Measurements from ENCODE around the gene C12orf42. TPM values are rescaled to one million over a fixed set of nuclear protein-coding genes. Genes with fewer than 3 reads are reported as not detected.

The C12orf42 gene
- total and polyA plus RNA-seq, 2 of the 4 experiments (the other 2 are of a cell fraction): not detected

GRCh38 chr12:103499571-103499970, 3.8 kb upstream of the C12orf42 start:
- H4K5ac ChIP-seq (ENCODE audit: low read depth, low read length): no peak overlapping the region
- no peak overlapping the region for H3K18ac ChIP-seq (ENCODE audit: low read depth, low read length)
- H3K9me1 ChIP-seq (ENCODE audit: insufficient read depth, low read length): no peaks in the 10 kb centered on the region
- no peak overlapping the region for H4K8ac ChIP-seq (ENCODE audit: low read depth in 2 of 2, low read length in 2 of 2)
- no peak overlapping the region for H3K23ac ChIP-seq (ENCODE audit: low read depth, low read length)
- intact Hi-C loops (cut with micrococcal nuclease) (loop anchor here (5.0 kb wide), 1 partner anchor 48 kb away; no protein-coding TSS in a partner anchor), dilution Hi-C loops (cut with HindIII; ENCODE audit: low sequenced_read_pairs, unreplicated experiment) (no loop called here), in situ Hi-C loops (cut with MboI; ENCODE audit: low sequenced_read_pairs) (no loop called here)
- H3K14ac ChIP-seq (replicated peaks; ENCODE audit: low read depth, low read length): no peak overlapping the region
- H3K4me3 ChIP-seq (ENCODE audit: insufficient read depth, low read depth, low read length): no peak overlapping the region
- H4K91ac ChIP-seq (ENCODE audit: insufficient read depth, low read depth, low read length): no peak overlapping the region
- no peak overlapping the region for H3K4me2 ChIP-seq (ENCODE audit: low read depth, low read length)
- no peak overlapping the region for H3K27ac ChIP-seq (ENCODE audit: insufficient read depth, low read length)
- no peaks in the 10 kb centered on the region for H4K20me1 ChIP-seq (ENCODE audit: insufficient read depth, low read length)
- BruUV-seq (replicated peaks): no TSS peak
- H2BK15ac ChIP-seq (ENCODE audit: low read depth, low read length): no peak overlapping the region
- no peak overlapping the region for H2BK20ac ChIP-seq (ENCODE audit: low read depth, low read length)
- no peak overlapping the region for H3K4ac ChIP-seq (ENCODE audit: low read depth, low read length)
- H3K9ac ChIP-seq (ENCODE audit: low read depth, low read length): no peak overlapping the region
- H2AK9ac ChIP-seq (replicated peaks; ENCODE audit: low read depth, low read length, poor library complexity): no peak overlapping the region
- TF ChIP-seq ELK1 (IDR thresholded peaks at IDR 0.05; ENCODE audit: borderline replicate concordance, low read depth, low read length) (no peak), RAD21 (IDR thresholded peaks at IDR 0.05; ENCODE audit: low read length) (no peak), CTCF (conservative IDR thresholded peaks at IDR 0.05; ENCODE audit: low read depth, low read length) (no peak), POLR2A (IDR thresholded peaks at IDR 0.05; ENCODE audit: low read depth, low read length) (no peak), MXI1 (IDR thresholded peaks at IDR 0.05; ENCODE audit: borderline replicate concordance, low read depth, low read length) (no peak), SMC3 (IDR thresholded peaks at IDR 0.05; ENCODE audit: low read depth, low read length) (no peak)
- no peak for ATAC-seq (ENCODE audit: low read depth)
- CTCF ChIA-PET: no interaction called here
- H2BK5ac ChIP-seq (ENCODE audit: low read depth, low read length, poor library complexity, severe bottlenecking): no peak overlapping the region
- H3K36me3 ChIP-seq (ENCODE audit: control insufficient read depth, insufficient read depth, low read length): no peaks in the 10 kb centered on the region
- H2BK120ac ChIP-seq (ENCODE audit: low read depth, low read length): no peak overlapping the region
- no peaks in the 10 kb centered on the region for H3K79me1 ChIP-seq (ENCODE audit: low read depth in 1 of 2, low read length in 2 of 2)
- no peak for DNase-seq
- no peaks in the 10 kb centered on the region; the same call in 1 of the 2 replicates for H3K9me3 ChIP-seq (ENCODE audit: control insufficient read depth, insufficient read depth, low read length)
- H3K27me3 ChIP-seq (ENCODE audit: control insufficient read depth, insufficient read depth, low read length): peaks cover 1% of the 10 kb centered on the region; the same call in 1 of the 2 replicates
- no peak overlapping the region for H2AFZ ChIP-seq (replicated peaks; ENCODE audit: low read length, poor library complexity)
- POLR2A ChIA-PET (ENCODE audit: unreplicated experiment): no interaction called here
- H3K56ac ChIP-seq (ENCODE audit: extremely low read depth, insufficient read depth, low read length): no peak overlapping the region
- H3K4me1 ChIP-seq (ENCODE audit: control insufficient read depth, insufficient read depth, low read length): no peaks in the 10 kb centered on the region
- no peak overlapping the region for H2AK5ac ChIP-seq (ENCODE audit: low read depth, low read length)

All from IMR-90 (cell line).